HFF-Myc (cell line): ENCODE measurements around the gene CBLN3.

ENCODE experiments used
- DNase-seq: peaks from one replicate; pipeline ENCODE4 v3.0.0-alpha.2; 2011; ENCODE audit warnings: low read depth; ENCODE audit errors: extremely low read depth
- H3K4me3 ChIP-seq: replicated peaks from 2 replicates; pipeline ENCODE4 v1.5.1; 2011; ENCODE audit warnings: low read depth, mild to moderate bottlenecking, control low read depth, low read length
- TF ChIP-seq, protein P1 (sequence below): IDR thresholded peaks from 2 replicates; pipeline ENCODE4 v1.5.1; 2012; ENCODE audit warnings: mild to moderate bottlenecking, low read depth, low read length, control low read depth; ENCODE audit errors: missing control alignments

Gene CBLN3

GRCh38 chr14:24378327-24378726 lies 51.1 kb downstream of the CBLN3 start:
- no peak for DNase-seq
- TF ChIP-seq, protein P1, sequence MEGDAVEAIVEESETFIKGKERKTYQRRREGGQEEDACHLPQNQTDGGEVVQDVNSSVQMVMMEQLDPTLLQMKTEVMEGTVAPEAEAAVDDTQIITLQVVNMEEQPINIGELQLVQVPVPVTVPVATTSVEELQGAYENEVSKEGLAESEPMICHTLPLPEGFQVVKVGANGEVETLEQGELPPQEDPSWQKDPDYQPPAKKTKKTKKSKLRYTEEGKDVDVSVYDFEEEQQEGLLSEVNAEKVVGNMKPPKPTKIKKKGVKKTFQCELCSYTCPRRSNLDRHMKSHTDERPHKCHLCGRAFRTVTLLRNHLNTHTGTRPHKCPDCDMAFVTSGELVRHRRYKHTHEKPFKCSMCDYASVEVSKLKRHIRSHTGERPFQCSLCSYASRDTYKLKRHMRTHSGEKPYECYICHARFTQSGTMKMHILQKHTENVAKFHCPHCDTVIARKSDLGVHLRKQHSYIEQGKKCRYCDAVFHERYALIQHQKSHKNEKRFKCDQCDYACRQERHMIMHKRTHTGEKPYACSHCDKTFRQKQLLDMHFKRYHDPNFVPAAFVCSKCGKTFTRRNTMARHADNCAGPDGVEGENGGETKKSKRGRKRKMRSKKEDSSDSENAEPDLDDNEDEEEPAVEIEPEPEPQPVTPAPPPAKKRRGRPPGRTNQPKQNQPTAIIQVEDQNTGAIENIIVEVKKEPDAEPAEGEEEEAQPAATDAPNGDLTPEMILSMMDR, result no peak
- no peak overlapping the region for H3K4me3 ChIP-seq

GRCh38 chr14:24377657-24378056 lies 51.8 kb downstream of the CBLN3 start:
- TF ChIP-seq, protein P1, result no peak
- no peak overlapping the region for H3K4me3 ChIP-seq
- no peak for DNase-seq

GRCh38 chr14:24377126-24377525 lies 52.3 kb downstream of the CBLN3 start:
- TF ChIP-seq, protein P1, result no peak
- no peak for DNase-seq
- H3K4me3 ChIP-seq, result no peak overlapping the region
